Effector memory CD8-positive, alpha-beta T cell (primary cell): ENCODE data around the gene CACNA1C.

ENCODE experiments used
- ATAC-seq: fragments of 150-1000 bp; cut with Tn5 transposase; replicated peaks from 2 replicates; pipeline ENCODE4 v1.10.0; 2021; ENCODE audit warnings: mild to moderate bottlenecking, moderate library complexity
- DNase-seq, 3 experiments: peaks; one replicate each; pipeline ENCODE4 v3.0.0; 2021
- H3K27ac Mint-ChIP-seq, 2 donors: one replicate each; pipeline ENCODE4 v1.8.0; 2022; ENCODE audit warnings: mild to moderate bottlenecking in 2 of 2, mixed read lengths in 2 of 2, moderate library complexity in 2 of 2
- H3K27me3 Mint-ChIP-seq, 2 donors: one replicate each; pipeline ENCODE4 v1.8.0; 2022; ENCODE audit warnings: mixed read lengths in 2 of 2
- H3K36me3 Mint-ChIP-seq: one replicate; pipeline ENCODE4 v1.8.0; 2022; ENCODE audit warnings: mild to moderate bottlenecking, moderate library complexity, mixed read lengths; ENCODE audit not compliant: insufficient read depth
- H3K4me1 Mint-ChIP-seq, 2 donors: one replicate each; pipeline ENCODE4 v1.8.0; 2022; ENCODE audit warnings: low read depth in 2 of 2, mixed read lengths in 2 of 2
- H3K4me3 Mint-ChIP-seq, 2 donors: one replicate each; pipeline ENCODE4 v1.8.0; 2022; ENCODE audit warnings: mild to moderate bottlenecking in 2 of 2, mixed read lengths in 2 of 2, moderate library complexity in 2 of 2
- H3K9me3 Mint-ChIP-seq, 2 donors: one replicate each; pipeline ENCODE4 v1.8.0; 2022; ENCODE audit warnings: mixed read lengths in 2 of 2

The CACNA1C gene

GRCh38 chr12:2544230-2544629 is 491.4 kb downstream of the CACNA1C start:
- no peak overlapping the region for H3K27ac Mint-ChIP-seq
- H3K4me3 Mint-ChIP-seq = no peak overlapping the region
- no peaks in the 10 kb centered on the region for H3K4me1 Mint-ChIP-seq
- H3K9me3 Mint-ChIP-seq = no peaks in the 10 kb centered on the region
- peaks cover 15 to 43% of the 10 kb centered on the region in 2 donors for H3K27me3 Mint-ChIP-seq
- DNase-seq (no peak), ATAC-seq (no peak)
- H3K36me3 Mint-ChIP-seq = no peaks in the 10 kb centered on the region

GRCh38 chr12:2547273-2548044 is 494.7 kb downstream of the CACNA1C start:
- Mint-ChIP-seq H3K27ac (no peak overlapping the region), H3K27me3 (peaks cover 20 to 32% of the 10 kb centered on the region in 2 donors), H3K9me3 (no peaks in the 10 kb centered on the region), H3K4me1 (no peaks in the 10 kb centered on the region), H3K36me3 (no peaks in the 10 kb centered on the region), H3K4me3 (no peak overlapping the region)
- DNase-seq = no peak
- ATAC-seq = no peak

- ATAC-seq = no peak
- no peaks in the 10 kb centered on the region for H3K4me1 Mint-ChIP-seq
- no peak for DNase-seq
- H3K4me3 Mint-ChIP-seq = no peak overlapping the region
- peaks cover 17 to 30% of the 10 kb centered on the region in 2 donors for H3K27me3 Mint-ChIP-seq
- no peaks in the 10 kb centered on the region for H3K9me3 Mint-ChIP-seq
- H3K27ac Mint-ChIP-seq = no peak overlapping the region
- no peaks in the 10 kb centered on the region for H3K36me3 Mint-ChIP-seq
Measured at GRCh38 chr12:2548081-2548480, 495.3 kb downstream of the CACNA1C start.

GRCh38 chr12:2550561-2551411 is 498.0 kb downstream of the CACNA1C start:
- H3K4me3 Mint-ChIP-seq = no peak overlapping the region
- no peak for DNase-seq
- no peak for ATAC-seq
- peaks cover 20 to 30% of the 10 kb centered on the region in 2 donors for H3K27me3 Mint-ChIP-seq
- no peaks in the 10 kb centered on the region for H3K9me3 Mint-ChIP-seq
- H3K27ac Mint-ChIP-seq = no peak overlapping the region
- no peaks in the 10 kb centered on the region for H3K36me3 Mint-ChIP-seq
- H3K4me1 Mint-ChIP-seq = no peaks in the 10 kb centered on the region

GRCh38 chr12:2551412-2551900 is 498.7 kb downstream of the CACNA1C start:
- ATAC-seq (no peak), DNase-seq (no peak)
- H3K4me3 Mint-ChIP-seq = no peak overlapping the region
- H3K4me1 Mint-ChIP-seq = no peaks in the 10 kb centered on the region
- H3K36me3 Mint-ChIP-seq = no peaks in the 10 kb centered on the region
- peaks cover 26 to 35% of the 10 kb centered on the region in 2 donors for H3K27me3 Mint-ChIP-seq
- H3K9me3 Mint-ChIP-seq = no peaks in the 10 kb centered on the region
- H3K27ac Mint-ChIP-seq = no peak overlapping the region

GRCh38 chr12:2552000-2552756 is 499.4 kb downstream of the CACNA1C start:
- Mint-ChIP-seq H3K9me3 (no peaks in the 10 kb centered on the region), H3K4me1 (no peaks in the 10 kb centered on the region), H3K36me3 (no peaks in the 10 kb centered on the region), H3K4me3 (no peak overlapping the region), H3K27ac (no peak overlapping the region), H3K27me3 (peaks cover 32 to 37% of the 10 kb centered on the region in 2 donors)
- ATAC-seq (no peak), DNase-seq (no peak)

- H3K4me3 Mint-ChIP-seq = no peak overlapping the region
- ATAC-seq = no peak
Measured at GRCh38 chr12:2553388-2554126, 500.8 kb downstream of the CACNA1C start.

GRCh38 chr12:2555487-2556082 is 502.8 kb downstream of the CACNA1C start:
- Mint-ChIP-seq H3K4me1 (no peaks in the 10 kb centered on the region), H3K36me3 (no peaks in the 10 kb centered on the region), H3K27me3 (peaks cover 30 to 31% of the 10 kb centered on the region in 2 donors), H3K27ac (no peak overlapping the region), H3K4me3 (no peak overlapping the region), H3K9me3 (no peaks in the 10 kb centered on the region)
- DNase-seq = no peak
- ATAC-seq = no peak

More at GRCh38 chr12:2553388-2554126, 500.8 kb downstream of the CACNA1C start:
- Mint-ChIP-seq H3K36me3 (no peaks in the 10 kb centered on the region), H3K4me1 (no peaks in the 10 kb centered on the region), H3K9me3 (no peaks in the 10 kb centered on the region), H3K27me3 (peaks cover 37 to 46% of the 10 kb centered on the region in 2 donors), H3K27ac (no peak overlapping the region)
- DNase-seq = no peak

GRCh38 chr12:2557597-2557996 is 504.8 kb downstream of the CACNA1C start:
- no peak overlapping the region for H3K27ac Mint-ChIP-seq
- H3K36me3 Mint-ChIP-seq = no peaks in the 10 kb centered on the region
- DNase-seq = no peak
- no peaks in the 10 kb centered on the region for H3K4me1 Mint-ChIP-seq
- no peaks in the 10 kb centered on the region for H3K9me3 Mint-ChIP-seq
- peaks cover 30 to 31% of the 10 kb centered on the region in 2 donors for H3K27me3 Mint-ChIP-seq
- ATAC-seq = no peak
- no peak overlapping the region for H3K4me3 Mint-ChIP-seq

- no peak overlapping the region for H3K4me3 Mint-ChIP-seq
- no peaks in the 10 kb centered on the region for H3K4me1 Mint-ChIP-seq
- no peaks in the 10 kb centered on the region for H3K36me3 Mint-ChIP-seq
- no peaks in the 10 kb centered on the region for H3K9me3 Mint-ChIP-seq
- H3K27me3 Mint-ChIP-seq = peaks cover 31 to 36% of the 10 kb centered on the region in 2 donors
- DNase-seq = no peak
- ATAC-seq = no peak
- H3K27ac Mint-ChIP-seq = no peak overlapping the region
Measured at GRCh38 chr12:2559931-2560330, 507.1 kb downstream of the CACNA1C start.

GRCh38 chr12:2560356-2560755 is 507.6 kb downstream of the CACNA1C start:
- ATAC-seq = no peak

GRCh38 chr12:2561367-2561766 is 508.6 kb downstream of the CACNA1C start:
- Mint-ChIP-seq H3K4me3 (no peak overlapping the region), H3K4me1 (no peaks in the 10 kb centered on the region), H3K9me3 (no peaks in the 10 kb centered on the region), H3K36me3 (no peaks in the 10 kb centered on the region), H3K27ac (no peak overlapping the region), H3K27me3 (peaks cover 27 to 30% of the 10 kb centered on the region in 2 donors)
- no peak for DNase-seq
- no peak for ATAC-seq

More at GRCh38 chr12:2560356-2560755, 507.6 kb downstream of the CACNA1C start:
- H3K27ac Mint-ChIP-seq = no peak overlapping the region
- H3K4me1 Mint-ChIP-seq = no peaks in the 10 kb centered on the region
- peaks cover 31 to 38% of the 10 kb centered on the region in 2 donors for H3K27me3 Mint-ChIP-seq
- H3K4me3 Mint-ChIP-seq = no peak overlapping the region
- H3K36me3 Mint-ChIP-seq = no peaks in the 10 kb centered on the region
- no peak for DNase-seq
- no peaks in the 10 kb centered on the region for H3K9me3 Mint-ChIP-seq
